ENCODE data around the gene GIT2.

GRCh38 chr12:109995361-109995685, 845 bp downstream of the GIT2 start:
- TF ChIP-seq POLR2A (IDR thresholded peaks at IDR 0.05; ENCODE audit: insufficient read depth in 1 of 2, low read depth in 2 of 2, low read length in 2 of 2) (no peak), HIVEP1 (CRISPR knock-in tag; IDR thresholded peaks at IDR 0.05) (no peak), MAFK (conservative IDR thresholded peaks at IDR 0.05 in 1 of 2, IDR thresholded peaks at IDR 0.05 in 1 of 2; ENCODE audit: low read length in 2 of 2) (no peak), ZNF207 (IDR thresholded peaks at IDR 0.05; ENCODE audit: borderline replicate concordance) (no peak), HCFC1 (IDR thresholded peaks at IDR 0.05; ENCODE audit: low read depth, low read length) (no peak), ESRRA (CRISPR knock-in tag; IDR thresholded peaks at IDR 0.05; ENCODE audit: low read depth) (no peak), SMC3 (IDR thresholded peaks at IDR 0.05; ENCODE audit: low read length) (no peak), ZNF382 (CRISPR knock-in tag; IDR thresholded peaks at IDR 0.05; ENCODE audit: borderline replicate concordance) (no peak), DMTF1 (CRISPR knock-in tag; IDR thresholded peaks at IDR 0.05) (no peak), PBX2 (CRISPR knock-in tag; IDR thresholded peaks at IDR 0.05) (no peak), NFRKB (IDR thresholded peaks at IDR 0.05) (no peak)

Measured in HepG2 (cell line).